ENCODE data around the gene MEIS2. TPM values are rescaled to one million over a fixed set of nuclear protein-coding genes. Genes with fewer than 3 reads are reported as not detected.

MEIS2 gene
- polyA plus RNA-seq, 1 donor from 2014 or later: 825 TPM

DNA sequence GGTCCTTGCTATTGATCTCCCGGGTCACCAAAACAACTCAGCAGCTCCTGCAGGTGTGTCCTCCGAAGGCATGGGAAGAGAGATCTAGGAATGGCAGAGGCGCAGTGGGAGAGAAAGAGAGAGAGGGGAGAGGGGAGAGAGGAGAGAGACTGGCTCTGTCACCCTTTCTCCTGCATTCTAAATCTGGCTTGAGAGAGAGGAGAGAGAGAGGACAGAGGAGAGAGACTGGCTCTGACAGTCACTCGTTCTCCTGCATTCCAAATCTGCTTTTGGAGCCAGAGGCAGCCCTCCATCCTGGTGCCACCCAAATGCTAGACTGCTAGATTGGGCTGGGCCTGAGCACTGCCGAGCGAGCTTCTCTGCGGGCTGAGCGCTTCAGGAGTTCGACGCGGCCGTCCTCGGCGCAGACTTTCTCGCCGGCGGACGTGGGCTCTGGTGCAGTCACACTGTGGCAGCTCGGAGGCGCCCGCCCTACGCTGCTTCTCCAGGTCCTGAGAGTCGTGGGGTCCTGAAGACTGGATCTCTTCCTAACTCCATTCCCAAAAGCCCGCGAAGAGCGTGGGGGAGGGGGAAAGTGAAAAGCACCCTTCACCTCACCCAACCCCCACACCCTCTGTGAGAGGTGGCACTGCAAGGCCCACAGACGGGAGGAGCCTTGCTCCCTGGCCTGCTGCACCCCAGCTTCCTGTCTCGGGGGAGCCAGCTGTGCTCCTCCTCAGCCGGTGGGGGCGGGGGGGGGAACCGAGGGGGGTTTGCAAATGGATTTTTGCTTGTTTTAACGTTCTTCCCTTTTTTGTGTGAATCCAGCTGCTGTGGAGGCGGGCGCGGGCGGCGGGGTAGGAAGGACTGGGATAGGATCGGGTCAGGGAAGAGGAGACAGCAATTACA, 222.3 kb downstream of the MEIS2 start:
- no peaks in the 10 kb centered on the region for H3K79me2 ChIP-seq (replicated peaks; ENCODE audit: insufficient read depth, low read length)
- peaks cover 64% of the 10 kb centered on the region for H3K27me3 ChIP-seq (ENCODE audit: insufficient read depth, low read depth, low read length)
- H3K9me3 ChIP-seq (ENCODE audit: low read length): no peaks in the 10 kb centered on the region
- no peak overlapping the region for H3K9ac ChIP-seq (ENCODE audit: low read length)
- H3K27ac ChIP-seq (ENCODE audit: low read length): no peak overlapping the region
- H2AFZ ChIP-seq (ENCODE audit: low read depth, low read length): no peak overlapping the region
- no peak overlapping the region for H3K4me3 ChIP-seq (ENCODE audit: low read length)
- TF ChIP-seq MXI1 (conservative IDR thresholded peaks at IDR 0.05; ENCODE audit: poor library complexity, severe bottlenecking): no peak
- TF ChIP-seq POLR2AphosphoS5 (IDR thresholded peaks at IDR 0.05): peak; percentile 23
- H3K4me2 ChIP-seq (ENCODE audit: low read length): no peak overlapping the region
- no peaks in the 10 kb centered on the region for H4K20me1 ChIP-seq (ENCODE audit: insufficient read depth)
- no peaks in the 10 kb centered on the region for H3K36me3 ChIP-seq (ENCODE audit: insufficient read depth, low read length)
- H3F3A ChIP-seq (ENCODE audit: insufficient read depth, low read length, poor library complexity, severe bottlenecking): no peaks in the 10 kb centered on the region
- H3K9me2 ChIP-seq (ENCODE audit: insufficient read depth, low read length): no peaks in the 10 kb centered on the region

DNA sequence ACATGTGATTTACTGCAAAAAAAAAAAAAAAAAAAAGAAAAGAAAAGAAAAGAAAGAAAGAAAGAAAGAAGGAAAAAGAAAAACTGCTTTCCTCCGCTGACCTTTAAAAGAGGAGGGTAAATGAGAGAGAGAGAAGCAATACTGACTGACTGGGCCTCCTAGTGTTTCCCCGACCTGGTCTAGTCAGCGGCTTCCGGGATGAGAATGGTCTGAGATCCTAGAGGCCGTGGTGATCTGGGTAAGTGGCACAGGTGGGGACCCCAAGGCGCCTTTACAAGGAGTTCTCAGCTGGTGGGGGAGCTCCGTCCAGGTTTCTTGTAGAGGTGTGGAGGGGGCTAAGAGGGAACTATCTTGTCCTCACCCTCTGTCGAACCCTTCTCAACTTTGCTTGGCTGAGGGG, 223.1 kb downstream of the MEIS2 start:
- Histone ChIP-seq H3K9me3 (ENCODE audit: low read length) (no peaks in the 10 kb centered on the region), H3K9me2 (ENCODE audit: insufficient read depth, low read length) (no peaks in the 10 kb centered on the region), H3K4me3 (ENCODE audit: low read length) (no peak overlapping the region), H3F3A (ENCODE audit: insufficient read depth, low read length, poor library complexity, severe bottlenecking) (no peaks in the 10 kb centered on the region), H3K4me2 (ENCODE audit: low read length) (no peak overlapping the region), H4K20me1 (ENCODE audit: insufficient read depth) (no peaks in the 10 kb centered on the region), H3K27ac (ENCODE audit: low read length) (no peak overlapping the region), H3K27me3 (ENCODE audit: insufficient read depth, low read depth, low read length) (peaks cover 56% of the 10 kb centered on the region), H3K79me2 (replicated peaks; ENCODE audit: insufficient read depth, low read length) (no peaks in the 10 kb centered on the region), H2AFZ (ENCODE audit: low read depth, low read length) (no peak overlapping the region), H3K36me3 (ENCODE audit: insufficient read depth, low read length) (no peaks in the 10 kb centered on the region), H3K9ac (ENCODE audit: low read length) (no peak overlapping the region)
- TF ChIP-seq POLR2AphosphoS5 (IDR thresholded peaks at IDR 0.05) (no peak), RAD21 (conservative IDR thresholded peaks at IDR 0.05) (no peak), TAF1 (IDR thresholded peaks at IDR 0.05; ENCODE audit: low read depth) (no peak), SMC3 (conservative IDR thresholded peaks at IDR 0.05; ENCODE audit: poor library complexity) (no peak), MXI1 (conservative IDR thresholded peaks at IDR 0.05; ENCODE audit: poor library complexity, severe bottlenecking) (no peak), EZH2 (IDR thresholded peaks at IDR 0.05; ENCODE audit: borderline replicate concordance, insufficient read depth, low read length, poor library complexity, severe bottlenecking) (no peak)
- TF ChIP-seq, protein P1, sequence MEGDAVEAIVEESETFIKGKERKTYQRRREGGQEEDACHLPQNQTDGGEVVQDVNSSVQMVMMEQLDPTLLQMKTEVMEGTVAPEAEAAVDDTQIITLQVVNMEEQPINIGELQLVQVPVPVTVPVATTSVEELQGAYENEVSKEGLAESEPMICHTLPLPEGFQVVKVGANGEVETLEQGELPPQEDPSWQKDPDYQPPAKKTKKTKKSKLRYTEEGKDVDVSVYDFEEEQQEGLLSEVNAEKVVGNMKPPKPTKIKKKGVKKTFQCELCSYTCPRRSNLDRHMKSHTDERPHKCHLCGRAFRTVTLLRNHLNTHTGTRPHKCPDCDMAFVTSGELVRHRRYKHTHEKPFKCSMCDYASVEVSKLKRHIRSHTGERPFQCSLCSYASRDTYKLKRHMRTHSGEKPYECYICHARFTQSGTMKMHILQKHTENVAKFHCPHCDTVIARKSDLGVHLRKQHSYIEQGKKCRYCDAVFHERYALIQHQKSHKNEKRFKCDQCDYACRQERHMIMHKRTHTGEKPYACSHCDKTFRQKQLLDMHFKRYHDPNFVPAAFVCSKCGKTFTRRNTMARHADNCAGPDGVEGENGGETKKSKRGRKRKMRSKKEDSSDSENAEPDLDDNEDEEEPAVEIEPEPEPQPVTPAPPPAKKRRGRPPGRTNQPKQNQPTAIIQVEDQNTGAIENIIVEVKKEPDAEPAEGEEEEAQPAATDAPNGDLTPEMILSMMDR (IDR thresholded peaks at IDR 0.05; ENCODE audit: poor library complexity, severe bottlenecking): no peak

DNA sequence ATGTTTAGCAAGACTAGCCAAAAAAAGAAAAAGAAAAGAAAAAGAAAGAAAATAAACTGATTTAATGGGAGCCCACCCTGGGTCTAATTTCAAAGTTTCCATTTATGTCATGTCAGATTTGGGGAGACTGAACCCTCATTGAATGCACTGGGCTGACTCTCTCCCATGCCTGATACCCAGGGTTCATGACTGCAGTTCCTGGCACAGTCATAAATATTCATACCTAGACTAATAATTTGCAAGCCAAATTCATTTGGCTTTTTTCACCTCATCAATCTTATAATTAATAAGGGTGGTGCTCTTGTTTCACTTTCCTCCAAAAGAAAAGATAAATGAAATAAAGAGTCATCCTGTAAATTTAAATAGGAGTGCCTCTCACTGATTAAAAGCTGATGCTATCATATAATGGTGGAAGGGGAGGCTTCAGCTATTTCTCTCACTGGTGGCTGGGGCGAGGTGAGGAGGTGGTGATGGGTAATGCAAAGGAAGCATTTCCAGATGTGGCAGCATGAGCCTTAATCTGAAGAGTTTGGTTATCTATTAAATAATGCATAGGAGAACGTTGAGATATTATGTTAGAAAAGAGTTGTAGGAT, 224.5 kb downstream of the MEIS2 start:
- H3K36me3 ChIP-seq (ENCODE audit: insufficient read depth, low read length): peaks cover 6% of the 10 kb centered on the region
- no peaks in the 10 kb centered on the region for H4K20me1 ChIP-seq (ENCODE audit: insufficient read depth)
- no peak overlapping the region for H3K9ac ChIP-seq (ENCODE audit: low read length)
- no peak overlapping the region for H3K4me3 ChIP-seq (ENCODE audit: low read length)
- no peak overlapping the region for H2AFZ ChIP-seq (ENCODE audit: low read depth, low read length)
- H3F3A ChIP-seq (ENCODE audit: insufficient read depth, low read length, poor library complexity, severe bottlenecking): no peaks in the 10 kb centered on the region
- no peaks in the 10 kb centered on the region for H3K9me2 ChIP-seq (ENCODE audit: insufficient read depth, low read length)
- H3K27me3 ChIP-seq (ENCODE audit: insufficient read depth, low read depth, low read length): peaks cover 42% of the 10 kb centered on the region
- no peaks in the 10 kb centered on the region for H3K9me3 ChIP-seq (ENCODE audit: low read length)
- TF ChIP-seq EP300 (conservative IDR thresholded peaks at IDR 0.05; ENCODE audit: poor library complexity, severe bottlenecking): no peak
- TF ChIP-seq, protein P1 (IDR thresholded peaks at IDR 0.05; ENCODE audit: poor library complexity, severe bottlenecking): no peak
- TF ChIP-seq EZH2 (IDR thresholded peaks at IDR 0.05; ENCODE audit: borderline replicate concordance, insufficient read depth, low read length, poor library complexity, severe bottlenecking): no peak
- TF ChIP-seq SMC3 (conservative IDR thresholded peaks at IDR 0.05; ENCODE audit: poor library complexity): no peak
- TF ChIP-seq TAF1 (IDR thresholded peaks at IDR 0.05; ENCODE audit: low read depth): no peak
- no peak for TF ChIP-seq POLR2AphosphoS5 (IDR thresholded peaks at IDR 0.05)
- no peak for TF ChIP-seq MXI1 (conservative IDR thresholded peaks at IDR 0.05; ENCODE audit: poor library complexity, severe bottlenecking)
- TF ChIP-seq RAD21 (conservative IDR thresholded peaks at IDR 0.05): no peak
- H3K27ac ChIP-seq (ENCODE audit: low read length): no peak overlapping the region
- H3K79me2 ChIP-seq (replicated peaks; ENCODE audit: insufficient read depth, low read length): no peaks in the 10 kb centered on the region
- no peak overlapping the region for H3K4me2 ChIP-seq (ENCODE audit: low read length)
